MCF 10A (cell line): ENCODE measurements around the gene HCAR2. TPM values are rescaled to one million over a fixed set of nuclear protein-coding genes. Genes with fewer than 3 reads are reported as not detected.
"Not testable (repeated sequence)": the region's sequence is repeated elsewhere in the genome, so short reads cannot be mapped to it uniquely, and the experiment has no call there.

Source experiments
- Bru-seq: library from RNA; stranded (reverse); fragments of 400-500 nt; gene quantifications from one replicate; lab custom pipeline; 2021; lab: Mats Ljungman, UMichigan
- BruChase-seq, 2 experiments: library from RNA; stranded (reverse); fragments of 400-500 nt; gene quantifications; one replicate each; lab custom pipeline; 2021; lab: Mats Ljungman, UMichigan
- BruUV-seq: library from RNA; stranded (reverse); fragments of 400-500 nt; replicated peaks from 2 replicates; lab custom pipeline; 2021; lab: Mats Ljungman, UMichigan
- CTCF ChIA-PET: fragments of 300-600 bp; sonication (Branson Sonifier 250); formaldehyde crosslinking; extraction: SDS; loops from one replicate; lab custom pipeline; 2021; ENCODE audit warnings: antibody characterized with exemption, inconsistent platforms; lab: Yijun Ruan, JAX
- POLR2A ChIA-PET: fragments of 300-600, 350-650 bp; sonication (Branson Sonifier 250); formaldehyde crosslinking; extraction: SDS; loops from one replicate; lab custom pipeline; 2020; ENCODE audit warnings: antibody characterized with exemption, inconsistent platforms; lab: Yijun Ruan, JAX
- DNase-seq: peaks from one replicate; pipeline ENCODE4 v3.0.0-alpha.2; 2018; ENCODE audit not compliant: unreplicated experiment
- H3K27ac Mint-ChIP-seq: one replicate; pipeline ENCODE4 v1.8.0; 2022; ENCODE audit warnings: mild to moderate bottlenecking, low read depth, mixed read lengths; ENCODE audit not compliant: unreplicated experiment
- H3K27me3 Mint-ChIP-seq: one replicate; pipeline ENCODE4 v1.8.0; 2022; ENCODE audit warnings: mixed read lengths; ENCODE audit not compliant: insufficient read depth, unreplicated experiment
- H3K36me3 Mint-ChIP-seq: one replicate; pipeline ENCODE4 v1.8.0; 2022; ENCODE audit warnings: mild to moderate bottlenecking, moderate library complexity, mixed read lengths; ENCODE audit not compliant: insufficient read depth, unreplicated experiment
- H3K4me1 Mint-ChIP-seq: one replicate; pipeline ENCODE4 v1.8.0; 2022; ENCODE audit warnings: mixed read lengths; ENCODE audit not compliant: insufficient read depth, unreplicated experiment
- H3K4me3 Mint-ChIP-seq: one replicate; pipeline ENCODE4 v1.8.0; 2022; ENCODE audit warnings: mild to moderate bottlenecking, moderate library complexity, mixed read lengths; ENCODE audit not compliant: unreplicated experiment
- H3K9me3 Mint-ChIP-seq: one replicate; pipeline ENCODE4 v1.8.0; 2022; ENCODE audit warnings: mixed read lengths; ENCODE audit not compliant: unreplicated experiment
- intact Hi-C: fragments of 100-400 bp; cut with micrococcal nuclease; formaldehyde crosslinking; loops from 2 replicates; pipeline ENCODE4 v1.14.1; 2022
- long read RNA-seq: library from polyadenylated mRNA; stranded (forward); transcript quantifications from one replicate; pipeline ENCODE4 v2.0.0, GENCODE V29; 2022
- total RNA-seq: library from RNA; stranded (reverse); gene quantifications from 2 replicates; pipeline ENCODE4 v1.2.3, GENCODE V29; 2022
- TF ChIP-seq, protein P1 (sequence below): fragments of 200-600 bp; IDR thresholded peaks from one replicate; pipeline ENCODE4 v1.8.0; 2022; ENCODE audit warnings: antibody characterized with exemption, mild to moderate bottlenecking; ENCODE audit not compliant: unreplicated experiment

The HCAR2 gene
- total RNA-seq (0.19 TPM in 1 of 2 replicates, not detected in the other), Bru-seq, nascent RNA (percentile 30 among the genes with signal in this experiment), BruChase-seq, experiment 1, labeled RNA remaining after a 6-hour chase (percentile 17 among the genes with signal in this experiment), BruChase-seq, experiment 2, labeled RNA remaining after a 2-hour chase (percentile 26 among the genes with signal in this experiment)
- long read RNA-seq, result 0 reads

DNA sequence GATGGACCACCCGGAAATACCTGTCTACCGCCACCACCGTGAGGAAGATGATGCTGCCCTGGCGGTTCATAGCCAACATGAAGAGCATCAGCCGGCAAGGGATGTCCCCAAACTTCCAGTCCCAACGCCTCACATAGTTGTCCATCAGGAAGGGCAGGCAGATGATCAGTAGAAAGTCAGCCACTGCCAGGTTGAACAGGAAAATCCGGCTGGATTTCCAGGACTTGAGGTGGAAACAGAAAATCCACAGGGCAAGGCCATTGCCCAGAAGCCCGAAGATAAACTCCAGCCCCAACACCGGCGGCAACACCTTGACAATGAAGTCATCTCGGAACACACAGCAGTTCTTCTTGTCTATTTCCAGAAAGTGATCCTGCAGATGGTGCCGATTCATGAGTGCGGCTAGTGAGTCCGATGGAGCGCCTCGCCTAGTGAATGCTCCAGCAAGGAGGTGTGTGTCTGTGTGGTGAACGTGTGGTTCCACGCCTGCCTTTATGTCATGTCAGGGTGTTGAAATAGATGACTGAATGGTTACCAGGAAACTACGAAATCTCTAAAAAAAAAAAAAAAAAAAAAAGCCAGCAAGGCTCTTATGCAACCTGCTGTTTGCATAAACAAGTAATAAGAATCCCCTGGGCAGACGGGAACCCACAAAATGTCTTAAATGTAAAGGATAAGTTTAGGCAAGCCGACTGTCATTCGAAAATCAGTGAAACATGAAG is at the start of gene HCAR2:
Gene HCAR2 (minus strand): TSS at position 468 of the 722 bp plus-strand sequence. CDS start 74 bp downstream, at position 394.
- DNase-seq, result peak; percentile 88
- H3K36me3 Mint-ChIP-seq, POLR2A ChIA-PET, H3K4me1 Mint-ChIP-seq, H3K27ac Mint-ChIP-seq, H3K27me3 Mint-ChIP-seq, H3K9me3 Mint-ChIP-seq, intact Hi-C loops, CTCF ChIA-PET, H3K4me3 Mint-ChIP-seq: not testable (repeated sequence)
- TSS peak; percentile 75 for BruUV-seq

DNA sequence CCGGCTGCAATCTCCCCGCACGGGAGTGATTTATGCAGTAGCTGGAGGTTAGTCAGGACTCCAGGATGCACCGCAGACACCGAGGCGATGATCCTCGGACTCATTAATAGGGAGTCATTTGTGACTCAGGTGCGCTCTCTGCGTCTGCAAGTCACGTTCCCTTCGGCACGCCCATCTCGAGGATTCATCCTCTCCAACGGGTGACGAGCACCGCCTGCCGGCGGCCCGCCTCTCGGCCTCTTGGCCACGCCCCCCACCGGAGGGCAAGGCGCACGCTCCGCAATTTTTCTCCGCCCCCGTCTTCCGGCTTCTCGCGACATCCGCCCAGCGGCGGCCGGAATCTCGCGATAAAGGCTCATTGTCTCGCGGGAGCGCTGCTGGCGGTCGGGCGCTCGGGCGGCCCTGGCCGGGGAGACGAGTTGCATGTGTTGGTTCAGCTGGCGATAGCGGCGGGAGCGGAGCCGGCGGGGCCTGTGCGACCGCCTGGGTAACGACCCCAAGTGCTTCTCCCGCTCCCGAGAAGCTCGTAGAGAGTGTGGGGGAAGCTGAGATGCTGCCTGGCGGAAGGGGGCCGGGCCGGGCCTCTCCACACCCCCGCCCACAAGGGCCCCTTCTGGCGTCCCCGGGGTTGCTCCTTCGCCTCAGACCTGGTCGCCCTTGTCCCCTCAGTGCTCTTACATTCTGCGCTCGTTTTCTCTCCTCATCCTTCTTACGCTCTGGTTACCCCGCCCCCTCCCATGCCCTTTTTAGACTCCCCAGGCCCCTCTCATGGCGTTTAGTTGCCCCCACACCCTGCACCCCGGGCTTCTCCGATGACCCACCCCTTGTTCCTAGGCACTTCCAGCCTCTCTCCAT is 49.5 kb upstream of the HCAR2 start, which contains the start of gene DENR:
Gene DENR (plus strand): TSS at position 361 of the 855 bp plus-strand sequence. CDS start 878 bp downstream, outside the sequence.
- Mint-ChIP-seq H3K4me3 (peak within 1 kb of the TSS; percentile 91), H3K9me3 (no peaks in the 10 kb centered on the region), H3K36me3 (peaks cover 43% of the 10 kb centered on the region), H3K27ac (peak within 1 kb of the TSS; percentile 96), H3K27me3 (no peaks in the 10 kb centered on the region), H3K4me1 (peaks cover 34% of the 10 kb centered on the region)
- DNase-seq, result peak; percentile 98
- POLR2A ChIA-PET, result interaction anchor here (0.7 to 3.2 kb wide), 17 partner anchors 9 to 252 kb away, joined by 3 to 41 read pairs (median 3); partner anchors contain the start of gene ZCCHC8
- no TSS peak for BruUV-seq
- TF ChIP-seq, protein P1, sequence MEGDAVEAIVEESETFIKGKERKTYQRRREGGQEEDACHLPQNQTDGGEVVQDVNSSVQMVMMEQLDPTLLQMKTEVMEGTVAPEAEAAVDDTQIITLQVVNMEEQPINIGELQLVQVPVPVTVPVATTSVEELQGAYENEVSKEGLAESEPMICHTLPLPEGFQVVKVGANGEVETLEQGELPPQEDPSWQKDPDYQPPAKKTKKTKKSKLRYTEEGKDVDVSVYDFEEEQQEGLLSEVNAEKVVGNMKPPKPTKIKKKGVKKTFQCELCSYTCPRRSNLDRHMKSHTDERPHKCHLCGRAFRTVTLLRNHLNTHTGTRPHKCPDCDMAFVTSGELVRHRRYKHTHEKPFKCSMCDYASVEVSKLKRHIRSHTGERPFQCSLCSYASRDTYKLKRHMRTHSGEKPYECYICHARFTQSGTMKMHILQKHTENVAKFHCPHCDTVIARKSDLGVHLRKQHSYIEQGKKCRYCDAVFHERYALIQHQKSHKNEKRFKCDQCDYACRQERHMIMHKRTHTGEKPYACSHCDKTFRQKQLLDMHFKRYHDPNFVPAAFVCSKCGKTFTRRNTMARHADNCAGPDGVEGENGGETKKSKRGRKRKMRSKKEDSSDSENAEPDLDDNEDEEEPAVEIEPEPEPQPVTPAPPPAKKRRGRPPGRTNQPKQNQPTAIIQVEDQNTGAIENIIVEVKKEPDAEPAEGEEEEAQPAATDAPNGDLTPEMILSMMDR, result peak; percentile 86
- intact Hi-C loops, result loop anchor here (1.0 to 10.0 kb wide), 4 partner anchors 74 to 228 kb away; partner anchors contain the start of genes KNTC1 and RSRC2
- CTCF ChIA-PET, result interaction anchor here (0.5 to 4.6 kb wide), 24 partner anchors 15 to 433 kb away, joined by 3 to 73 read pairs (median 3); no protein-coding TSS in a partner anchor

DNA sequence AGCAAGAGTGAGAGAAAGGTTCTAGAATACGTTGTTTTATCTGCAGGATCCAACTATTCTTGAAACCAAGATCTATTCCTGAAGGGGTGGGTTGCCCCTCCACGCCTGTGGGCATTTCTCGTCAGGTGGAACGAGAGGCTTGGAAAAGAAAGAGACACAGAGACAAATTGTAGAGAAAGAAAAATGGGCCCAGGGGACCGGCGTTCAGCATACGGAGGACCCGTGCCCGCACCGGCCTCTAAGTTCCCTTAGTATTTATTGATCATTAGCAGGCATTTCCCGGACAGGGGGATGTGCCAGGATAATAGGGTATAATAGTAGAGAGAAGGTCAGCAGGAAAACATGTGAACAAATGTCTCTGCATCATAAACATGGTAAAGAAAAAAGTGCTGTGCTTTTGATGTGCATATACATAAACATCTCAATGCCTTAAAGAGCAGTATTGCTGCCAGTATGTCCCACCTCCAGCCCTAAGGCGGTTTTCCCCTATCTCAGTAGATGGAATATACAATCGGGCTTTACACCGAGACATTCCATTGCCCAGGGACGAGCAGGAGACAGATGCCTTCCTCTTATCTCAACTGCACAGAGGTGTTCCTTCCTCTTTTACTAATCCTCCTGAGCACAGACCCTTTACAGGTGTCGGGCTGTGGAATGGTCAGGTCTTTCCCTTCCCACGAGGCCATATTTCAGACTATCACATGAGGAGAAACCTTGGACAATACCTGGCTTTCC is 47.8 kb upstream of the HCAR2 start:
- BruUV-seq, H3K9me3 Mint-ChIP-seq, DNase-seq, POLR2A ChIA-PET, H3K27me3 Mint-ChIP-seq, CTCF ChIA-PET, H3K27ac Mint-ChIP-seq: not testable (repeated sequence)
- intact Hi-C loops, result loop anchor here (5.0 to 10.0 kb wide), 2 partner anchors 201 to 226 kb away; partner anchors contain the start of genes KNTC1 and RSRC2
- Mint-ChIP-seq H3K36me3 (peaks cover 26% of the 10 kb centered on the region), H3K4me3 (peak overlapping the region; percentile 91), H3K4me1 (peaks cover 19% of the 10 kb centered on the region)

DNA sequence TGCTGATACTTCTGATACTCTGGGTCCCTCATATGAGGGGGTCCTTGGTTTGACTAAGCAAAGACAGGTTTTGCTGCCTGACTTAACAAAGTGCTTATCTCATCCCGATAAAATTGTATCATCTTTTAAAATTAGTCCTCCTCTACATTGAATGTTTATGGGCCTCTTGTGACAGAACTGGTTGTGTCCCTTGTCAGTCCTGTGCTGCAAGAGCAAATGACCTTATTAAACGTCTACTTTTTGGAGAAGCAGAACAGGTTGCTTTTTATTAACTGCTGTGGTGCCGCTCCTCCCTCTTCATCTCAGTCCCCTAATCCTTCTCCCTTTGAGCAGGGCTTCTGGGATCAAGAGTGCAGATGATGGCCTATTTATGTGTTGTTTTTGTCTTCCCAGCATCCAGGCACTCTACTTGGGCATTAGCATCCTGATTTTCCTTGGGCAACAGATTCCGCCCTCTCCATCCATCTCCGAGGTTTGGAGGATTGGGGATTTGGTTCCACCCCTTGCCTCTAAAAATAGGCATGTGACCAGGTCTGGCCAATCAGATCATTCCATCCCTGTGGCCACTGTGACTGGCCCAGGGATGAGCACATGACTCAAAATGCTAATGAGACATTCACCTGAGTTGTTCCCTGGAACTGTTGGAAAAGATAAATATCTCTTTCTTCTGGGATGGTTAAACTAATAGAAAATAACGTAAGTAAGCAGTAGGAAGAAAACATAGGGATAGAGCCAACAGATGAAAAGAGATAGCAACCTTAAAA is 46.6 kb upstream of the HCAR2 start:
- H3K4me3 Mint-ChIP-seq, result no peak overlapping the region
- TF ChIP-seq, protein P1, result no peak
- BruUV-seq, result no TSS peak
- no peaks in the 10 kb centered on the region for H3K9me3 Mint-ChIP-seq
- H3K36me3 Mint-ChIP-seq, result peaks cover 14% of the 10 kb centered on the region
- peaks cover 11% of the 10 kb centered on the region for H3K4me1 Mint-ChIP-seq
- no peak for DNase-seq
- intact Hi-C loops, result loop anchor here (5.0 to 10.0 kb wide), 2 partner anchors 203 to 225 kb away; partner anchors contain the start of genes KNTC1 and RSRC2
- H3K27me3 Mint-ChIP-seq, result no peaks in the 10 kb centered on the region
- CTCF ChIA-PET, result interaction anchor here (0.6 to 1.2 kb wide), 3 partner anchors 11 to 797 kb away, joined by 3 to 6 read pairs (median 3); no protein-coding TSS in a partner anchor
- no peak overlapping the region for H3K27ac Mint-ChIP-seq
- POLR2A ChIA-PET, result no interaction called here
